PC-9 (cell line): ENCODE data around the gene GSPT1. TPM values are rescaled to one million over a fixed set of nuclear protein-coding genes. Genes with fewer than 3 reads are reported as not detected.
"Not testable (repeated sequence)": the region's sequence is repeated elsewhere in the genome, so short reads cannot be mapped to it uniquely, and the experiment has no call there.

Experiments
- BruUV-seq: library from RNA; stranded (reverse); fragments of 400-500 nt; replicated peaks from 2 replicates; lab custom pipeline; 2021; lab: Mats Ljungman, UMichigan
- CTCF ChIA-PET: fragments of 300-600 bp; sonication (Branson Sonifier 250); formaldehyde crosslinking; loops from one replicate; lab custom pipeline; 2022; ENCODE audit warnings: antibody characterized with exemption; lab: Charles Lee
- POLR2A ChIA-PET: fragments of 300-600 bp; sonication (Branson Sonifier 250); formaldehyde crosslinking; loops from one replicate; lab custom pipeline; 2022; ENCODE audit warnings: antibody characterized with exemption; ENCODE audit not compliant: unreplicated experiment; lab: Charles Lee
- DNase-seq, 2 experiments: peaks; one replicate each; pipeline versions ENCODE4 v3.0.0 to v3.0.0-alpha.2; 2015 to 2022; ENCODE audit warnings: mixed read lengths in 1 of 2
- H2AFZ ChIP-seq: fragments of 200-600 bp; sonication (generic); 2 replicates; pipeline ENCODE4 v1.8.1; 2017; ENCODE audit warnings: antibody characterized with exemption
- H3F3A ChIP-seq: fragments of 200-600 bp; sonication (generic); 2 replicates; pipeline ENCODE4 v1.8.1; 2017; ENCODE audit warnings: antibody characterized with exemption, mild to moderate bottlenecking, low read depth; ENCODE audit not compliant: insufficient read depth
- H3K27ac ChIP-seq: fragments of 200-600 bp; sonication (generic); 2 replicates; pipeline ENCODE4 v1.6.1; 2016; ENCODE audit warnings: mixed run types
- H3K27me3 ChIP-seq: fragments of 200-600 bp; sonication (generic); 2 replicates; pipeline ENCODE4 v1.6.1; 2016; ENCODE audit warnings: low read depth, mixed run types; ENCODE audit not compliant: insufficient read depth
- H3K36me3 ChIP-seq: fragments of 200-600 bp; sonication (generic); 2 replicates; pipeline ENCODE4 v1.6.1; 2016; ENCODE audit warnings: low read depth, mixed run types
- H3K4me1 ChIP-seq: fragments of 200-600 bp; sonication (generic); replicated peaks from 2 replicates; pipeline ENCODE4 v1.6.1; 2016; ENCODE audit warnings: mixed run types; ENCODE audit not compliant: insufficient read depth
- H3K4me2 ChIP-seq: fragments of 200-600 bp; sonication (generic); 2 replicates; pipeline ENCODE4 v1.6.1; 2017; ENCODE audit warnings: mixed run types
- H3K4me3 ChIP-seq: fragments of 200-600 bp; sonication (generic); 2 replicates; pipeline ENCODE4 v1.6.1; 2016; ENCODE audit warnings: mixed run types
- H3K79me2 ChIP-seq: fragments of 200-600 bp; sonication (generic); 2 replicates; pipeline ENCODE4 v1.6.1; 2017; ENCODE audit warnings: low read depth, mixed run types
- H3K9me2 ChIP-seq: fragments of 200-600 bp; sonication (generic); 2 replicates; pipeline ENCODE4 v1.8.1; 2017; ENCODE audit warnings: mild to moderate bottlenecking; ENCODE audit not compliant: insufficient read depth
- H3K9me3 ChIP-seq: fragments of 200-600 bp; sonication (generic); 2 replicates; pipeline ENCODE4 v1.8.1; 2016; ENCODE audit warnings: low read depth; ENCODE audit not compliant: insufficient read depth
- H4K20me1 ChIP-seq: fragments of 200-600 bp; sonication (generic); 2 replicates; pipeline ENCODE4 v1.8.1; 2017; ENCODE audit not compliant: insufficient read depth
- EZH2 ChIP-seq: fragments of 200-600 bp; sonication (generic); IDR thresholded peaks from 2 replicates; pipeline ENCODE4 v1.8.0; 2017; ENCODE audit warnings: antibody characterized with exemption, low read depth
- intact Hi-C: fragments of 100-400 bp; cut with micrococcal nuclease; formaldehyde crosslinking; loops from one replicate; pipeline ENCODE4 v1.10.0; 2022; ENCODE audit not compliant: unreplicated experiment
- total RNA-seq: library from RNA; stranded (reverse); gene quantifications from 2 replicates; pipeline ENCODE4 v1.2.3, GENCODE V29; 2021
- TF ChIP-seq, protein P1 (sequence below): fragments of 200-600 bp; sonication (generic); conservative IDR thresholded peaks from 2 replicates; pipeline ENCODE4 v1.6.1; 2017; ENCODE audit warnings: mixed run types, antibody characterized with exemption, mild to moderate bottlenecking, moderate library complexity

The GSPT1 gene
- total RNA-seq, 1 experiment from 2014 or later: 161 TPM

DNA sequence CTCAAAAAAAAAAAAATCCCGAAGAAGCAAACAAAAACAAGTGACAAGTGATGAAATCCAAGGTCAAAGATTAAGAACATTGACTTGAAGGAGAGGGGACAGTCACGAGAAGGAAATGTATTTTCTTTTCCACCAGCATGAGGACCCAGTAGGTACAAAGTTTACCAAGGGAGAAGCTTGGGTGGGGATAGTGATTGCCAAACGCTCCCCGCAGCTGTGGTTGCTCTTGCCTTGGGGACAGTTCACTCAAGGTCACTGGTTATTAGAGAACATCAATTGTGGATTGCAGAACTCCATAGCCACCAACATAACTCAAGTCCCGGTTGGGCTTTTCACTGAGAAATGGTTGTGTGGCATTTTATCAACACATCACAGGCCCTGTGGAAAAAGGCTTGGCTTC is 91.4 kb downstream of the GSPT1 start:
- Histone ChIP-seq H3K9me2 (no peaks in the 10 kb centered on the region), H3K27ac (no peak overlapping the region; the same call in 1 of the 2 replicates), H4K20me1 (no peaks in the 10 kb centered on the region), H3K36me3 (no peaks in the 10 kb centered on the region), H3K4me1 (peaks cover 16% of the 10 kb centered on the region), H3K4me2 (peak overlapping the region; percentile 25; the same call in 1 of the 2 replicates), H3F3A (peaks cover 19% of the 10 kb centered on the region; the same call in 1 of the 2 replicates), H3K27me3 (no peaks in the 10 kb centered on the region), H2AFZ (no peak overlapping the region), H3K9me3 (no peaks in the 10 kb centered on the region), H3K4me3 (no peak overlapping the region), H3K79me2 (no peaks in the 10 kb centered on the region)
- ChIA-PET CTCF (no interaction called here), POLR2A (no interaction called here)
- intact Hi-C loops: no loop called here
- TF ChIP-seq EZH2: no peak
- TF ChIP-seq, protein P1, sequence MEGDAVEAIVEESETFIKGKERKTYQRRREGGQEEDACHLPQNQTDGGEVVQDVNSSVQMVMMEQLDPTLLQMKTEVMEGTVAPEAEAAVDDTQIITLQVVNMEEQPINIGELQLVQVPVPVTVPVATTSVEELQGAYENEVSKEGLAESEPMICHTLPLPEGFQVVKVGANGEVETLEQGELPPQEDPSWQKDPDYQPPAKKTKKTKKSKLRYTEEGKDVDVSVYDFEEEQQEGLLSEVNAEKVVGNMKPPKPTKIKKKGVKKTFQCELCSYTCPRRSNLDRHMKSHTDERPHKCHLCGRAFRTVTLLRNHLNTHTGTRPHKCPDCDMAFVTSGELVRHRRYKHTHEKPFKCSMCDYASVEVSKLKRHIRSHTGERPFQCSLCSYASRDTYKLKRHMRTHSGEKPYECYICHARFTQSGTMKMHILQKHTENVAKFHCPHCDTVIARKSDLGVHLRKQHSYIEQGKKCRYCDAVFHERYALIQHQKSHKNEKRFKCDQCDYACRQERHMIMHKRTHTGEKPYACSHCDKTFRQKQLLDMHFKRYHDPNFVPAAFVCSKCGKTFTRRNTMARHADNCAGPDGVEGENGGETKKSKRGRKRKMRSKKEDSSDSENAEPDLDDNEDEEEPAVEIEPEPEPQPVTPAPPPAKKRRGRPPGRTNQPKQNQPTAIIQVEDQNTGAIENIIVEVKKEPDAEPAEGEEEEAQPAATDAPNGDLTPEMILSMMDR: no peak
- no TSS peak for BruUV-seq
- peak; percentile 14 to 65 for DNase-seq

DNA sequence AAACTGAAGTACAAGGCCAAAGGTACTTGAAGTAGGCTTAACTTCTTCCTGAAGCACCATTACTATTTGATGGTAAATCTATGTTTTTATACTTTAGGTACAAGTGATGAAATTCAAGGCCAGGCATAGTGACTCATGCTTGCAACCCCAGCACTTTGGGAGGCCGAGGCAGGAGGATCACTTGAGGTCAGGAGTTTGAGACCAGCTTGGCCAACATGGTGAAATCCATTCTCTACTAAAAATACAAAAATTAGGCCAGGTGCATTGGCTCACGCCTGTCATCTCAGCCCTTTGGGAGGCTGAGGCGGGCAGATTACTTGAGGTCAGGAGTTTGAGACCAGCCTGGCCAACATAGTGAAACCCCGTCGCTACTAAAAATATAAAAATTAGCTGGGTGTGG is 92.1 kb downstream of the GSPT1 start:
- H3K9me3 ChIP-seq, H4K20me1 ChIP-seq, BruUV-seq, DNase-seq, H3K27me3 ChIP-seq, H3K4me3 ChIP-seq, H3K36me3 ChIP-seq, H3K79me2 ChIP-seq, H3K27ac ChIP-seq, H3K9me2 ChIP-seq, intact Hi-C loops, H2AFZ ChIP-seq, POLR2A ChIA-PET, CTCF ChIA-PET, H3K4me2 ChIP-seq: not testable (repeated sequence)
- Histone ChIP-seq H3K4me1 (peaks cover 16% of the 10 kb centered on the region), H3F3A (peaks cover 15% of the 10 kb centered on the region; the same call in 1 of the 2 replicates)

DNA sequence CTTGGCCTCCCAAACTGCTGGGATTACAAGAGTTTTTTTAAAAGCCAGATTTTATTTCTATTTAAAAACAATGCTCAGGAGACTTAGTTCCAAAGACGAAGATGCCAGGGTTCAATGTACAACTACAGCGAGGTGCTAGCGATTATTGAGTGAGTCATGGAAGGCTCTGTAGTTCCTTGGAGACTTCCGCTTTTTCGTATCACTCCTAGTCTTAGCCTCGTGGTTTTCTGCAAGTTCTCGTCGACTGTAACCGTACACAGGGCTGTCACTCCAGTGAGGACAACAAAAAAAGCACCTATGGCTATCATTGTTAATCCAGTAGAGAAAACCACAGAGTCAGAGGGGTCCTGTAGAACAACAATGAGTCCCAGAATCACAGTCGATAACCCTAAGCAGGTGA is 96.0 kb downstream of the GSPT1 start:
- Histone ChIP-seq H4K20me1 (no peaks in the 10 kb centered on the region), H3K27ac (no peak overlapping the region), H3K4me2 (no peak overlapping the region), H3K9me2 (no peaks in the 10 kb centered on the region), H3K4me3 (no peak overlapping the region), H3K36me3 (no peaks in the 10 kb centered on the region), H3K79me2 (no peaks in the 10 kb centered on the region), H3K27me3 (no peaks in the 10 kb centered on the region), H3K4me1 (peaks cover 12% of the 10 kb centered on the region), H2AFZ (no peak overlapping the region), H3K9me3 (no peaks in the 10 kb centered on the region), H3F3A (peaks cover 9% of the 10 kb centered on the region; the same call in 1 of the 2 replicates)
- POLR2A ChIA-PET: no interaction called here
- intact Hi-C loops: no loop called here
- TF ChIP-seq, protein P1: no peak
- no peak for TF ChIP-seq EZH2
- no TSS peak for BruUV-seq
- CTCF ChIA-PET: no interaction called here
- DNase-seq: no peak

DNA sequence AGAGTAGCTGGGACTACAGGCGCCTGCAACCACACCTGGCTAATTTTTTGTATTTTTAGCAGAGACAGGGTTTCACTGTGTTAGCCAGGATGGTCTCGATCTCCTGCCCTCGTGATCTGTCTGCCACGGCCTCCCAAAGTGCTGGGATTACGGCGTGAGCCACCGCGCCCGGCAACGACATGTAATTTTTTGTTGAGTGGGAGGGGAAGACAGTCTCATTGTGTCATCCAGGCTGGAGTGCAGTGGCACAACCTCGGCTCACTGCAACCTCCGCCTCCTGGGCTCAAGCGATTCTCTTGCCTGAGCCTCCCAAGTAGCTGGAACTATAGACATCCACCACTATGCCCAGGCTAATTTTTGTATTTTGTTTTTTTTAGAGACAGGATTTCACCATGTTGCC is 96.8 kb downstream of the GSPT1 start:
- H3K79me2 ChIP-seq, H3K36me3 ChIP-seq, H3K9me2 ChIP-seq, H3K4me2 ChIP-seq, H4K20me1 ChIP-seq, POLR2A ChIA-PET, H3K27me3 ChIP-seq, CTCF ChIA-PET, H3K27ac ChIP-seq, intact Hi-C loops, DNase-seq, H3F3A ChIP-seq, H3K9me3 ChIP-seq, H3K4me1 ChIP-seq, BruUV-seq, H3K4me3 ChIP-seq, H2AFZ ChIP-seq: not testable (repeated sequence)

Other genes with a start within 250 kb of the GSPT1 start
- 12.6 and 17.0 TPM in 2 replicates for gene SNN, start 247.5 kb downstream of the GSPT1 start, total RNA-seq
- 30.9 and 40.9 TPM in 2 replicates for gene TXNDC11, start 173.1 kb downstream of the GSPT1 start, total RNA-seq
- gene ZC3H7A, start 118.7 kb downstream of the GSPT1 start, total RNA-seq: 52.3 and 63.5 TPM in 2 replicates
- gene RSL1D1, start 64.4 kb downstream of the GSPT1 start, total RNA-seq: 172 and 226 TPM in 2 replicates
- 37.3 and 43.3 TPM in 2 replicates for gene NPIPB2, start 26.1 kb upstream of the GSPT1 start, total RNA-seq
- gene TNFRSF17, start 49.3 kb upstream of the GSPT1 start, total RNA-seq: not detected in 2 replicates
- 27.2 and 37.9 TPM in 2 replicates for gene SNX29, start 60.8 kb upstream of the GSPT1 start, total RNA-seq